Activated CD4-positive, alpha-beta T cell treated with anti-CD3 and anti-CD28 coated beads, Interleukin-2, Interleukin-4, amounts not matched to agents 100 ng/mL and 50 ng/mL, durations not matched to agents 16 hours and 8 hours (primary cell): ENCODE measurements around the gene OLIG2.

Source experiments
- DNase-seq: peaks from one replicate; pipeline ENCODE4 v3.0.0-alpha.2; 2020; ENCODE audit warnings: low spot score

Gene OLIG2

DNA sequence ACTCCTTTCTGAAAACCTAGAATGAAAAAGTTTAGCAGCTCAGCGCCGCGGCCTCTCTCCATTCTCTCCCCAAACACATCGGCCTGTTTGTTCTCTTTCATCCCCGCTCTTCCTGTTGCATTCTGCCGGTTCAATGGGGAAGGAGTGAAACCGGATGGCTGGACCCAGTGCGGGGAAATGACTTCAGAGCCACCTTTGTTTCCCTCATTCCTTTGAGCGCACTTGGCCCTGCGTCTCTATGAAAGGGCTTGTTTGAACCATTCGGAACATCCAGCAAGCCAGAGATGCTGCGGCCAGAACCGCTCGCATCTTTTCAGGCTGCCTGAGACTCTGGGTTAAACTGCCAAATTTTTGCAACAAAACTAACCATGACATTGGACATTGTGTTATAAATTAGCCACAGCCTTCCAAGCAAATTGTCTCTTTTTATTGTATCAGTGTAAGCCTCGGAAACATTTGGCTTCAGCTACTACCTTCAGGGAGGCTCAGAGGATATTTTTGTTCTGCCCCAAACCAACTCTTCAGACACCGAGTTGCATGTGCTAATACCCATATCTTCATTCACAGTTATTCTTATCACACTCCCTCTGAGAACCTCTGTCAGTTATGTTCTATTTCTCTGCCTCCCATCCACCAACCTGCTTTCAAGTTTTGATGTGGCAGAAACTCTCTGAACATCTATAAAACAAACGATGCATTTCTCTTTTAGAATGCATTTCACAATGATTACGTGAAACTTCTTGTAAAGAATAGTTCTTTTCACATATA is 39.1 kb downstream of the OLIG2 start:
- DNase-seq = no peak

DNA sequence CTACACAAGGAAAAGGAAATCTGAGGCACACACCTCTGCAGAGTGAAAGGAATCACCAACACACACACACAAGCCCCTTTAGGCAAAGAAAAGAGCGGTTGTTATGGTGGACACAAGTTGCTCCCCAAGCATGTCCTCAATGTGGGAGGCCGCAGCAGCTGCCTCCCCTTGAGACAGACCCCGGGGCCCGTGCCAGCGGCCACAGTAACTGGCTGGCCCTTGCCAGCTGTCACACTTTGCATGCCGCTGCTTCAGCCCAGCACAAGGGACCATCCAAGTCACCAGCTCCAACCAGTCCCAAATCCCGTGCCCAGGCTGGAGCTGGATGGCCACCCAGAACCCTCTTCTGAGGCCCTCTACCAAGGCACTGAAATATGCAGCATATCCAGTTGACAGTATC is 41.3 kb downstream of the OLIG2 start:
- no peak for DNase-seq

DNA sequence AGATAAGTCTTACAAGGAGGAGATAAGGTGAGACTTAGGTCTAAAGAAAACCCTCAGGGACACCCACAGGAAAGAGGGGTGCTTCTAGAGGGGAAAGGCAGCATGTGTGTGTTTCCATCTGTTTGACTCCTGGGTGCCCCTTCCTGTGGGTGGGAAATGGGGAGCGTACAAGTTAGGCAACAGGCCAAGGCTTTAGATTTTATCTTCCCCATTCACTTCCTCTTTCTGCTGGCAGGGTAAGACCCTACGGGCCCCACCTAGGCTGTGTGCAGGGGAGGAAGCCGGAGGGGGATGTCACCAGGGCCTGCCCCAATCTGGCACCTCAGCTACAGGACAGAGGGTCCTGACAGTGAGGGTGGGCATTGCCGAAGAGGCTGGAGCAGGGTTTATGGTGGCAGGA is 41.7 kb downstream of the OLIG2 start:
- DNase-seq = no peak

DNA sequence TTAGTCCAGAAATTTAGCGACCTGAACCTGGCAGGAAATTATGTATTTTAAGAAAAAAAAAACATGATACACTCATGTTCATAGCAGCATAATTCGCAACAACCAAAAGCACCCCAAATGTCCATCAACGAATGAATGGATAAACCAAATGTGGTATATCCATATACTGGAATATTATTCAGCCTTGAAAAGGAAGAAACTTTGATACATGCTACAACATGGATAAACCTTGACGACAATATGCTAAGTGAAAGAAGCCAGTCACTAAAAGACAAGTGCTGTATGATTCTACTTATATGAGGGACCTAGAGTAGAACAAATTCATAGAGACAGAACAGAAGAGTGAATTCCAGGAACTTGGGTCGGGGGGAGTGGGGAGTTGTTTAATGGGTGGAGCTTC is 43.5 kb downstream of the OLIG2 start:
- no peak for DNase-seq

DNA sequence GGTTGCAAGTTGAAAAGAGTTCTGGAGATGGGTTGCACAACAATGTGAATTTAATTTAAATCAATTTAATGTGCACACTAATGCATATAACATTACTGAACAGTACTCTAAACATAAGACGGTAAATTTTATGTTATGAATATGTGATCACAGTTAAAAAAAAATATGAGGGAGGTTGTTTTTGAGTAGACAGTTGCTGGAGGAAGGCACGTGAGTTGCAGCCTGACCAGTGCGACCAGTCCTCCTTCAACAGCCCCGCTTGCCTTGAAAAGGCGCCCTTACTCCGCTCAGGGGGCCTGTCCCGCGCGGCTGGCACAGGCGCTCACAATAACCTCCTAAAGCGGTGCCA is 43.9 kb downstream of the OLIG2 start:
- DNase-seq = no peak

DNA sequence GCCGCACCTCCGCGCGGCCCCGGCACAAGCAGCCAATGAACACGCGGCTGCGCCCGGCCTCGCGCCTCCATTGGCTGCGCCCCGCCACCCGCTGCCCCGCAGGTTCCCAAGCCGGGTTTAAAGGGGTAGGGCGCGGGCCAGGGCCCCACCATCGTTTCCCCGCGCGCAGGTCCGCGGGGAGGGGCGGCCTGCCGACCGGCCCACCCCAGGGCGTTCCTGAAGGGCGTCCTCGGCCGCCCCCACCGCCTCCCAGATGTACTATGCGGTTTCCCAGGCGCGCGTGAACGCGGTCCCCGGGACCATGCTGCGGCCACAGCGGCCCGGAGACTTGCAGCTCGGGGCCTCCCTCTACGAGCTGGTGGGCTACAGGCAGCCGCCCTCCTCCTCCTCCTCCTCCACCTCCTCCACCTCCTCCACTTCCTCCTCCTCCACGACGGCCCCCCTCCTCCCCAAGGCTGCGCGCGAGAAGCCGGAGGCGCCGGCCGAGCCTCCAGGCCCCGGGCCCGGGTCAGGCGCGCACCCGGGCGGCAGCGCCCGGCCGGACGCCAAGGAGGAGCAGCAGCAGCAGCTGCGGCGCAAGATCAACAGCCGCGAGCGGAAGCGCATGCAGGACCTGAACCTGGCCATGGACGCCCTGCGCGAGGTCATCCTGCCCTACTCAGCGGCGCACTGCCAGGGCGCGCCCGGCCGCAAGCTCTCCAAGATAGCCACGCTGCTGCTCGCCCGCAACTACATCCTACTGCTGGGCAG is 44.4 kb downstream of the OLIG2 start, which contains the start of gene OLIG1:
Gene OLIG1, plus strand, starts transcription at position 148 of the 750 bp plus-strand sequence. Its CDS starts 106 bp downstream, at position 254.
- DNase-seq = peak; percentile 20

DNA sequence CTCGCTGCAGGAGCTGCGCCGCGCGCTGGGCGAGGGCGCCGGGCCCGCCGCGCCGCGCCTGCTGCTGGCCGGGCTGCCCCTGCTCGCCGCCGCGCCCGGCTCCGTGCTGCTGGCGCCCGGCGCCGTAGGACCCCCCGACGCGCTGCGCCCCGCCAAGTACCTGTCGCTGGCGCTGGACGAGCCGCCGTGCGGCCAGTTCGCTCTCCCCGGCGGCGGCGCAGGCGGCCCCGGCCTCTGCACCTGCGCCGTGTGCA is 44.9 kb downstream of the OLIG2 start:
- DNase-seq = no peak

DNA sequence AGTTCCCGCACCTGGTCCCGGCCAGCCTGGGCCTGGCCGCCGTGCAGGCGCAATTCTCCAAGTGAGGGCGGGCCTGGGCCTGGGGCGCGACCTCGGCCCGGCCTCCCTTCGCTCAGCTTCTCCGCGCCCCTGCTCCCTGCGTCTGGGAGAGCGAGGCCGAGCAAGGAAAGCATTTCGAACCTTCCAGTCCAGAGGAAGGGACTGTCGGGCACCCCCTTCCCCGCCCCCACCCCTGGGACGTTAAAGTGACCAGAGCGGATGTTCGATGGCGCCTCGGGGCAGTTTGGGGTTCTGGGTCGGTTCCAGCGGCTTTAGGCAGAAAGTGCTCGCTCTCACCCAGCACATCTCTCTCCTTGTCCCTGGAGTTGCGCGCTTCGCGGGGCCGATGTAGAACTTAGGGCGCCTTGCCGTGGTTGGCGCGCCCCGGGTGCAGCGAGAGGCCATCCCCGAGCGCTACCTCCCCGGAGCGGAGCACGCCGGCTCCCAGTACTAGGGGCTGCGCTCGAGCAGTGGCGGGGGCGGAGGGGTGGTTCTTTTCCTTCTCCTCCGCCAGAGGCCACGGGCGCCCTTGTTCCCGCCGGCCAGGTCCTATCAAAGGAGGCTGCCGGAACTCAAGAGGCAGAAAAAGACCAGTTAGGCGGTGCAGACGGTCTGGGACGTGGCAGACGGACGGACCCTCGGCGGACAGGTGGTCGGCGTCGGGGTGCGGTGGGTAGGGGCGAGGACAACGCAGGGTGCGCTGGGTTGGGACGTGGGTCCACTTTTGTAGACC is 45.4 kb downstream of the OLIG2 start:
- DNase-seq = no peak

DNA sequence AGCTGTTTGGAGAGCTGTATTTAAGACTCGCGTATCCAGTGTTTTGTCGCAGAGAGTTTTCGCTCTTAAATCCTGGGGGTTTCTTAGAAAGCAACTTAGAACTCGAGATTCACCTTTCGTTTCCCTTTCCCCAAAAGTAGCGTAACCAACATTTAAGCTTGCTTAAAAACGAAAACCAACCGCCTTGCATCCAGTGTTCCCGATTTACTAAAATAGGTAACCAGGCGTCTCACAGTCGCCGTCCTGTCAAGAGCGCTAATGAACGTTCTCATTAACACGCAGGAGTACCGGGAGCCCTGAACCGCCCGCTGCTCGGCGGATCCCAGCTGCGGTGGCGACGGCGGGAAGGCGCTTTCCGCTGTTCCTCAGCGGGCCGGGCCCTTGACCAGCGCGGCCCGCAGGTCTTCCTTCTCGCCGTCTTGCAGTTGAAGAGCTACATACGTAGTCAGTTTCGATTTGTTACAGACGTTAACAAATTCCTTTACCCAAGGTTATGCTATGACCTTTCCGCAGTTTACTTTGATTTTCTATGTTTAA is 46.1 kb downstream of the OLIG2 start:
- no peak for DNase-seq

DNA sequence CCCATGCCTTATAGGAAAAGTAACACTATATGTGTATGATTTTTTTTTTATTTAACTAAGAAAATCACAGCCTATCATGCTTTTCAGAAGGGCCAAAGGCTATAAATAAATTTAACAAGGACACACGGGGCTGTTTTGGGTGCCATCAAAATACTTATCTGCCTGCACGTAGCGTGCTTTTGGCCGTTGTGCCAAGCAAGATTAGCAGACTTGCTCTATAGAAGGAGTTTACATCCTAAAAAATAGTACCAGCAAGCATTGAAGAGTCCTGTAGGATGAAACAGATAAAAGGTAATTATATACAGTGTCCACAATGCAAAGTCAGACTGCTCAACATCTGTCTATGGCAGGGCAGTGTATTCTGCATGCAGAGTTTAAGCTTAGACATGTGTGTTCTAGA is 47.9 kb downstream of the OLIG2 start:
- no peak for DNase-seq

DNA sequence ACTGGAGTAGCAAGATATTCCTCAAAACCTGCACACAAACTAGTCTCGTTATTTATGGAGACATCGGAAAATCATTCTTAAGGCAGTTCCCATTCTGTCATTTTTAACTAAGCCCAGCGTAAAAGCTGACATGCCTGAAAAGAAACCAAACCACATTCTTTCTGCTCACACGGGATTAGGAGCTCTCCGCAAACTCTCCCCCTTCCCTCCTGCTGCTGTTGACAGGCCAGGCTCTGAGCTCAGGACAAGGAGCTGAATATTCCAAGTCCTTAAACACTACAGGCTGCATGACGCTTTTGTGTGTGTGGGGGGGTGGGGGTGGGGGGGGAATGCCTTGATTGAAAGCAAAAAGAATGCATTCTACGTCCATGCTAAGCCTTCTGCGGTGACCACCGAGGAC is 49.4 kb downstream of the OLIG2 start:
- DNase-seq = no peak

DNA sequence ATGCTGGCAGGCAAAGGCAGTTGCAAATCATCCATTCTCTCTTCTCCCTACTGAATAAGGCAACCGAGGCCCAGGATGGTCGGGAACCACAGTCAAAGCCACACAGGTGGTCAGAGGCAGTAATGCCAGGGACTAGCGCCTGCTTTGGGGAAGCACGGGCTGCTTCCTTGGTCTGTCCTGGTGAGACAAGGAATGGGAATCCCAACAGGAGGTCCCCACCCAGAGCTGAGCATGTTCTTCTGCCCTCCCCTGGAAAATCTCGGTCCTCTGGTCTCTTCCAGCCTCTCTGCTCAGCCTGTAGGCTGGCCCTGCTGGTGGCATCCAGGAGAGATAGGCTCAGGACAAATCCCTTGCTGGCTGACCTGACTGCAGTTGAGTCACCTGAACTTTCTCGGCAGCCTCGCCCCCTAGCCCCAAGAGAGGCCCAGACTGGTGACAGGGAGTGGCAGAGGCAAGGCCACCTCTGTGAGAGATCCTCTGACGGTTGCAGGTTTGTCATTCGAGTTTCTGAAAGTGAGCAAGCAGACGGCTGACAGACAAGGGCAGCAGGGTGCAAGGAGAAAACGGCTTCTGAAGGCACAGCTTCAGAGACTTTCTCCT is 50.0 kb downstream of the OLIG2 start:
- no peak for DNase-seq

DNA sequence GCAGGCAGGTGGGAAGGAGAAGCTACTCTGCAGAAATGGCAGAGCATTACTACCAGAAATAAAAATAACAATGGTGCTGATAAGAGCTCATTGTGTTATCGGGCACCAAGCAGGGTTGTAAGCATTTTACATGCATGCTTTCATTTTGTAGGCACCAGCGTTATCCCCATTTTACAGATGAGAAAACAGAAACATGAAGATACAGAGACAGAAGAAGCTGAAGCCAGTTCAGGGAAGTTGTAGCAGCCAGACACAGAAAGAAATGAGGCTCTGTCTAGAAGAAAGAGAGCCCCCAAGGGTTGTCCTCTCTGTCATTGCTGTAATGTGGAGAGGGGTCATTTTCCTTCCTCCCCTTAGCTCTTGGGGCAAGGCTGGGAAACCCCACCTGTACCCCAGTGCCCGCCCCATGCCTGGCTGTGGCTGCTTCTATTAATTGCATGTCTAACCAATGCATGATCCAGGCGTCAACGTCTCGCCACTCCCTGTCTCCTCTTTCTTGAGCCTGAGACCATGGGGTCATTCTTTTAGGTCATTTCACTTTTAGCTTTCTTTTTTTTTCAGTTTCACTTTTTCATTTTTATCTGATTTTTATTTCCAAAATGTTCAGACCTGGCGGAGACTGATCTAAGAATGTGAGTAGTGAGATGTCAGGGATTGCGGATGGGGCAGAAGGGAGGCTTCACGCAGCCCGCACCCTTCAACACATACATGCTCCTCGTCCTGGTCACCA is 51.0 kb downstream of the OLIG2 start:
- DNase-seq = no peak
